ENCODE data around the gene DUSP8.

DUSP8 gene

GRCh38 chr11:1504138-1504537 lies 67.9 kb downstream of the DUSP8 start:
- Histone ChIP-seq H2AFZ (ENCODE audit: low read depth, low read length) (no peak overlapping the region), H3K4me1 (ENCODE audit: insufficient read depth, low read length) (no peaks in the 10 kb centered on the region), H3K36me3 (ENCODE audit: insufficient read depth, low read length) (no peaks in the 10 kb centered on the region), H3K4me3 (ENCODE audit: low read length) (no peak overlapping the region), H3K27me3 (ENCODE audit: insufficient read depth, low read length) (no peaks in the 10 kb centered on the region), H3K9me3 (ENCODE audit: low read length) (peaks cover 6% of the 10 kb centered on the region)

Measured in neuron (in vitro differentiated cells).